GM21381 (cell line): ENCODE data around the gene ACAT2.
"Not testable (repeated sequence)": the region's sequence is repeated elsewhere in the genome, so short reads cannot be mapped to it uniquely, and the experiment has no call there.

Source experiments
- ATAC-seq: cut with Tn5 transposase; IDR thresholded peaks from one replicate; pipeline ENCODE4 v1.9.1; 2021; ENCODE audit warnings: mild to moderate bottlenecking, moderate library complexity; ENCODE audit not compliant: unreplicated experiment

ACAT2 gene

DNA sequence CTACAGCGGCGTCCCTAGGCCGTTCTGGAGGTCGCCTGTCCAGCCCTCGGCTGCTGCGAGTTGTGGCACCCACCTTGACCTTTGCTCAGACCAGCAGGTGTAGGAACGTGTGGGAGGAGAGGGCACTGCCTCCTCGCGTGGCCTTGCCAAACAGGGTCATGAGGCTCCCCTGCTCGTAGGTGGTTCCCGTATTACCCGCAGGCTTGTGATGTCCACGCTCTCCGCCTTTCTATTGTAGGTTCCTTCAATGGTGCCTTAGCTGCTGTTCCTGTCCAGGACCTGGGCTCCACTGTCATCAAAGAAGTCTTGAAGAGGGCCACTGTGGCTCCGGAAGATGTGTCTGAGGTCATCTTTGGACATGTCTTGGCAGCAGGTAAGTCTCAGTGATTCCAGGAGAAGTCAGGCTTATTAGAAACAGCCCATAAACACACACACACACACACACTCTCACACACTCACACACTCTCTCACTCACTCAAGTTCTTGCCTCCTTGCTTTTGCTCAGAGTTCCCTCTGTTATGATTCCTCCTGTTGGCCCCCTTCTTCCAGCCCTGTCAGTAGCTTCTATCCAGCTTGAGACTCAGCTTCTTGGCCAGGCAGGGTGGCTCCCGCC, 942 bp downstream of the ACAT2 start:
- ATAC-seq, result peak; percentile 0

DNA sequence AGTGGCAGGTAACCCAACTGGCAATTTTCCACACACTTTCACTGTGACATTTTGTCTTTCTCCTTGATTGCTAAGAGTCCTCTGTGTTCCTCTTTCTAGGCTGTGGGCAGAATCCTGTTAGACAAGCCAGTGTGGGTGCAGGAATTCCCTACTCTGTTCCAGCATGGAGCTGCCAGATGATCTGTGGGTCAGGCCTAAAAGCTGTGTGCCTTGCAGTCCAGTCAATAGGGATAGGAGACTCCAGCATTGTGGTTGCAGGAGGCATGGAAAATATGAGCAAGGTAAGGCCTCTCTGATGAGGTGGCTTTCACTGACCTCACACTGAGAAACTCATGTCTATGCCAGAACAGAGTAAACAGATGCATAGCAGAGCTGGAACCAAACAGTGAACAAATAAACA, 5.1 kb downstream of the ACAT2 start:
- ATAC-seq, result no peak

DNA sequence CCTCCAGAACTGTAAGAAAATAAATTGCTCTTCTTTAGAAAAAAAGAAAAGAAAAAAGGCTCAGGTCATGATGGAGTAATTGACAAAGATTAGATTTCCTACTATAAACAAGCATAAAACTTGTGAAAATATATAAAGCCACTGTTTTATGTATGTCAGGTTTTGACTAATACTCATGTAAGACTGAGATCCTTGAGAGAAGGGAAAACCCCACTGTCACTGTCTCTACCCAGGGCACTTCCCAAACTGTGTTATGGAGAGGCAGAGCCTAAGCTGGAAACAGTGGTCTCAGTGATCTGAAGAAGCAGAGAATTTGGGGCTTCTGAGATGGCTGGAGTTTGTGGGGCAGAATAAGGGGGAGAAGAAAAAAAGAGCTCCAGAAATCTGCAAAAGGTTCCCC, 7.6 kb downstream of the ACAT2 start:
- no peak for ATAC-seq

DNA sequence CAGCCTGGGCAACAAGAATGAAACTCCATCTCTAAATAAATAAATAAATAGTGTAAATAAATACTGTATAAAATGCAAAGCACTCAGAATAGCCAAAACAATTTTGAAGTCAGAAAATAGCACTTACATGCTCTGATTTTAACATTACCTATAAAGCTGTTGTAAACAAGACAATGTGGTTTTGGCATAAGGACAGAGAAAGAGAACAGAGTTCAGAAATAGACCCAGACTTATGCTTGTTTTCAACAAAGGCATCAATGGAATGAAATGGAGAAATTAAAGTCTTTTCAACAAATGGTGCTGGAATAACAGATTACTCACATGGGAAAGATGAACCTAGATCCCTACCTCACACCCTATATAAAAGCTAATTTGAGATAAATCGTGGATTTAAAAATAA, 10.4 kb downstream of the ACAT2 start:
- no peak for ATAC-seq

DNA sequence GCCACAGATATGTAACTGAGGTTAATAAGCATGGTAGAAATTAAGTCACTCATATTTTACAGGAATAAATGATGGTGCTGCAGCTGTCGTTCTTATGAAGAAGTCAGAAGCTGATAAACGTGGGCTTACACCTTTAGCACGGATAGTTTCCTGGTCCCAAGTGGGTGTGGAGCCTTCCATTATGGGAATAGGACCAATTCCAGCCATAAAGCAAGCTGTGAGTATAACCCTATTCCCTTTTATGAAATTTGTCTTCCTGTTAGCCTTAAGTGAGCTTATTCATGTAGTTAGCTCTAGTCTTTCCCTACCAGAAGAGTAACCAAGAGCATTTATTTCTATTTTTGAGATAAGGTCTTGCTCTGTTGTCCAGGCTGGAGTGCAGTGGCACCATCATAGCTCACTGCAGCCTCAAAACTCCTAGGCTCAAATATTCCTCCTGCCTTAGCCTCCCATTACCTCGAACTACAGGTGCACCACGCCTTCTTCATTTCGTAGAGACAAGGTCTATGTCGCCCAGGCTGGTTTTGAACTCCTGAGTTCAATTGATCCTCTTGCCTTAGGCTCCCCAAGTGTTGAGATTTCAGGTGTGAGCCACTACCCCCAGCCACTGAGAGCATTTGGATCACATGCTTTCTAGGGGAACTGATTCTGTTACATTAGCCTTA, 15.5 kb downstream of the ACAT2 start:
- ATAC-seq, result no peak

DNA sequence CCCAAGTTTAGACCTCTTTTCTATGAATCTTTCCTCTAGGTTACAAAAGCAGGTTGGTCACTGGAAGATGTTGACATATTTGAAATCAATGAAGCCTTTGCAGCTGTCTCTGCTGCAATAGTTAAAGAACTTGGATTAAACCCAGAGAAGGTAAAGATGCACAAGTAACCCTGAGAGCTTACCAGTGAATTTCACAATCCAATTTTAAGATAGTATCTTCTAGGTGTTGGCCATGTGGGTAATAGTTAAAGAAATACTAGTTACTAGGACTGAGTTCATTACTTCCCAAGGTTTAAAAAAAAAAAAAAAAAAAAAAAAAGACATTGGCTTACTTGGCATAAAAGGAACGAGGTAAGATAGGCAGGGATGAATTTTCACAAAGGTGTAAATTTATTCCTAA, 16.3 kb downstream of the ACAT2 start:
- ATAC-seq, result no peak

DNA sequence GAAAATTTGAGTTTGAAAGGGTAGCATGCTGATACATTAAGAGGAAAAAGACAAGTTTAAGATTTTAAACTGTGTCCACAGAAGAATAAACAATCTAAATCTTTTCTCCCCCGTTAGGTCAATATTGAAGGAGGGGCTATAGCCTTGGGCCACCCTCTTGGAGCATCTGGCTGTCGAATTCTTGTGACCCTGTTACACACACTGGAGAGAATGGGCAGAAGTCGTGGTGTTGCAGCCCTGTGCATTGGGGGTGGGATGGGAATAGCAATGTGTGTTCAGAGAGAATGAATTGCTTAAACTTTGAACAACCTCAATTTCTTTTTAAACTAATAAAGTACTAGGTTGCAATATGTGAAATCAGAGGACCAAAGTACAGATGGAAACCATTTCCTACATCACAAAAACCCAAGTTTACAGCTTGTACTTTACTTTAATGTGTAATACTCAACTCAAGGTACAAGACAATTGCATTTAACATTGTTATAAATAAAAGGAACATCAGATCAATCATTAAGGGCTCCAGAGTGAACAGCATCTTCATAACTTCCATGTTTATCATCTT, 16.8 kb downstream of the ACAT2 start:
- no peak for ATAC-seq

DNA sequence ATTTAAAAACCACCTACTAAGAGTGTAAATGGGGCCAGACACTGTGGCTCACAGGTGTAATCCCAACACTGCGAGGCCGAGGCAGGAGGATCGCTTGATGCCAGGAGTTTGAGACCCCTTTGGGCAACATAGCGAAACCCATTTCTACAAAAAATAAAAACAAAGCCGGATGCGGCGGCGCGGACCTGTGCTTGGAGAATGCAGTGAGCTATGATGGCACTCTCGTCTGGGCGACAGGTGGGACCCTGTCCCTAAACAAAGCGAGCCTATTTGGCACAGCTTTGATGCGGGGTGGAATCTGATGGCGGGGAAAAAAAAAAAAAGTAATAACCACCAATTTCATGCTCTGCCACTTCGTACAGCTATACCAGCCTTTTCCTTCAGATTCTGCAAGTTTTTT, 26.4 kb downstream of the ACAT2 start:
- ATAC-seq, result no peak

DNA sequence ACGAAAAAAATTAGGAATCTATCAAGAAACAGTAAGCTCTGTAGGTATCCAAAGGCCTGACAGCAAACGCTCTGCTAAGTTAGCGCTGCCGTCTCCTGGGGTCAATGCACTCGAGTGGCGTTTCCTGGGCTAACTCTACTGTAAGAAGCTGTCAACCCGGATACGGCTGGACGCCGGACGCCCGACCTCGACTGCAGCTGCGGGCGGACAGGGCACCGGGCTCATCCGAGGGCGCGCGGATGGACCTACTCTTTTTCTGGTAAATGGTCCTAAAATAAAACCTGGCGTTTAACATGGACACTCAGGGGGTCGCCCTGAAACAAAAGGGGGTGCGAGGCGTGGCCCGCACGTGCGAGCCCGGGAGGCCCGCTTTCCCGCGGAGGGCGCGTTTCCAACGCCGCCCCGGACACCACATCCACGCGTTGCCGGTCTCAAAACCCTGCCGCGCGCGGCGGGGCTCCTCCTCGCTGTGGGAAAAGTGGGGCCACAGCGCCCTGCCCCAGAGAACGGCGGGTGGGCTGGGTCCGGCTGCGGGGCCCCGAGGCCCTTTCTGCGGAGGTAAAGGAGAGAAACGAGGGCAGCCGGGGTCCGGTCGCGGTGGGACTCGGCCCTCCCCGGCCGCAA, 27.0 kb downstream of the ACAT2 start:
- no peak for ATAC-seq

DNA sequence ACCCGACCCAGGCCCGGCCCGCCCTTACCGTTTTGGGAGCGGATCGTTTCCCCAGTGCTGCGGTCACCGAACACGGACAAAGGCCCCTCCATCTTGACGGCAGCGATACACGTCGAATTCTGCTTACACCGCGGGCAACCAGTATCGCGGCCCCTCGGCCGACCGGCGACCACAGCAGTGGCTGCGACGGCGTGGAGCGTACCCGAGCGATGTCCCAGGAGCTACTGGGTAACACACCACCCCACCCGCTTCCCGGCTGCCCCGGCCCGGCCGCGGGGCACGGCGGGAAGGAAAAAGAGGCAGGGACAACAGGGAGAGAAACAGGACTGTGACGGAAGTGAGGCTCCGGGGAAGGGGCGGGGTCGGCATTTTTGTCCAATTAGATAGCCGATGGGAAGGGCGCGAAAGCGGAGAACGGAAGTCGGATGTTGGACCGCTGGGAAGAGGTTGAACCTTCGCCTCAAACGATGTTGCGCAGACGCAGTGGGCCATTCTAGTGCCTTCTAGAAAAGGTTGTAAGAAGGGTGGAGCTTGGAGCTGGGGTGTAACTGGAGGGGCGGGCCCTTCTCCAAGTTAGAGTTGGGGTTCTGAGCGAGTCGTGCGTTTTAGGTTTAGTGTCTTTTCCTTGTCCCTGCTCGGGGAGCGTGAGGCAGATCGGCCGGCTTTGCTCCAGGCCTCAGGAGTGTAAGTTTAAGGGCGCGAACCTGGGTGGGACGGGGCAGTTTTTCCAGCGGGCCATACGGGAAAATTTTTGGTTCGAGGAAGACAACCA, 27.7 kb downstream of the ACAT2 start, which contains the start of gene TCP1:
Gene TCP1 (minus strand): TSS at position 226 of the 772 bp plus-strand sequence. CDS start 134 bp downstream, at position 92.
- ATAC-seq, result peak; percentile 74

DNA sequence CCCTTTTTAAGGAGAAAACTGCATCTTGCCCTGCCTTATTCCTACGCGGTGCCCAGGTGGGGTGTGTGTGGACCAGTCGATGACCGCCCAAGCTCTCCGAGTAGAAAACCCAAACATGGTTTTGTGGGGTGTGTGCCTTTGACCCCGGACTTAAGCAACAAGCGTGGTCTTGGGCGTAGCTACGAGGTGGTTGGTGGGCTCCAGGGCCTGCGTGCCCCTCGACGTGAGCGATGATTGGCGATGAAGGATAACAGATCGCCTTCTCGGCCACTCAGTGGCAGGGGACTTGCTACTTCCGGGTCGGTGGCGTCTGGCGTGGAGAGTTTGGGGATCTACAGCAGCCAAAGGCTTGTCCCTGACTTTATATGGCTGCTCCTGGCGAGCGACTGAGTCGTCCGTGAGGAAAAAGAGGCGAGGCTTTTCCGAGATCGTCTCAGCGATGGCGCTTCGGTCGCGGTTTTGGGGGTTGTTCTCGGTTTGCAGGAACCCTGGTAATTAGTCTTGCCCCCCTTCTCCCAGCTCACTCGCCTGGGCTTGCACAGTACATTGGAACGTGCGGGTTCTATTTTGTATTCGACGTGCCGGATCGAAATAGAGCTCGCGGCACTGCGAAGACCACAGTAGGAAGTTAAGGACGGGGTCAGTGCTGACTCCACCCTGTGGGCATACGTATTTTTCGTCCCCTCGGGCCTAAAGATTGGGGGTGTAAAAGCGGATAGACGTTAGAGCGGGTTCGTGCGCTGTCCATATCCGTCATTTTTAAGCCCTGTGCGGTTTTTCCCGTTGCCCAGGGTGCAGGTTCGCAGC, 28.5 kb downstream of the ACAT2 start, which contains the start of gene MRPL18:
Gene MRPL18 (plus strand): TSS at position 319 of the 807 bp plus-strand sequence. CDS start 121 bp downstream, at position 440.
- ATAC-seq, result peak; percentile 79

DNA sequence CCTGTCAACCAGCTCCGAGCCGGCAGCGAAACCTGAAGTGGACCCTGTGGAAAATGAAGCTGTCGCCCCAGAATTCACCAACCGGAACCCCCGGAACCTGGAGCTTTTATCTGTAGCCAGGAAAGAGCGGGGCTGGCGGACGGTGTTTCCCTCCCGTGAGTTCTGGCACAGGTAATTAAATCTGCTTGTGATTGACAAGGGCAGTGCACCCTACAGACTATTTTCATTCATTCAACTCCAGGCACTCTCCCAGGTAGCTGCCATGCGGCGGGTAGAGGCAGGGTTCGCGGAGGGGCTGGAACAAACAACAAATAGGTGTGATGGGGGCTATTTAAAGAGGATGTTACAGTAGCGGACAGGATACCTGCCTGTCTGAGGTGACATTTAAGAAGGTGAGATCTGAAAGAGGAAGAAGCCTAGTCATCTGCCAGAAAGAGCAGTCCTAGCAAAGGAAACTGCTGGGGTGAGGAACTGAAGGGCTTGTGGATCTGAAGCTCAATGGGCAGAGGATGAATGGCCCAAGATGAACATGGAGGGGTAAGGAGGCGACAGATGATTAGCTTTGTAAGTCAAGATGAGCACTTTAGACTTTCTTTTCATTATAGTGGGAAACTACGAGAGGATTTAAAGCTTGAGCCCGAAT, 29.2 kb downstream of the ACAT2 start:
- ATAC-seq, result no peak

DNA sequence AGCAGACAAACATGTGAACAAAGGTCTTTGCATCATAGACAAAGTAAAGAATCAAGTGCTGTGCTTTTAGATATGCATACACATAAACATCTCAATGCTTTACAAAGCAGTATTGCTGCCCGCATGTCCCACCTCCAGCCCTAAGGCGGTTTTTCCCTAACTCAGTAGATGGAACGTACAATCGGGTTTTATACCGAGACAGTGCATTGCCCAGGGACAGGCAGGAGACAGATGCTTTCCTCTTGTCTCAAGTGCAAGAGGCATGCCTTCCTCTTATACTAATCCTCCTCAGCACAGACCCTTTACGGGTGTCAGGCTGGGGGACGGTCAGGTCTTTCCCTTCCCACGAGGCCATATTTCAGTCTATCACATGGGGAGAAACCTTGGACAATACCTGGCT, 33.1 kb downstream of the ACAT2 start:
- ATAC-seq, result not testable (repeated sequence)

DNA sequence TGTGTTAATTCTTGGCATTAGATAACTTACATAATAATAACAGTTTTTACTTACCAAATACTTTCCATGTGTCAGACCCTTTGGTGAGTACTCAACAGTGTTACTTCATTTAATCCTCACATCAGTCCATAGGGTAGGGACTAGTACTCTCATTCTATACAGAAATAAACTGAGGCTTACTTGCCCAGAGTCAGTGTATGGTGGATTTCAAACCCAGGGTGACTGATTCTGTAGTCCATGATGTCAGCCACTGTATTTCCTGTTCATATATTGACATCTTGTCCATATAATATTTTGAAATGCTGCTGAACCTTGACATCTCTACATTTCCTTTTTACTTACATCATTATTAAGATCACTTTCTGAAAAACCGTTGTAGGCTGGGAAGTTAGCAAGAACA, 35.7 kb downstream of the ACAT2 start:
- ATAC-seq, result no peak

DNA sequence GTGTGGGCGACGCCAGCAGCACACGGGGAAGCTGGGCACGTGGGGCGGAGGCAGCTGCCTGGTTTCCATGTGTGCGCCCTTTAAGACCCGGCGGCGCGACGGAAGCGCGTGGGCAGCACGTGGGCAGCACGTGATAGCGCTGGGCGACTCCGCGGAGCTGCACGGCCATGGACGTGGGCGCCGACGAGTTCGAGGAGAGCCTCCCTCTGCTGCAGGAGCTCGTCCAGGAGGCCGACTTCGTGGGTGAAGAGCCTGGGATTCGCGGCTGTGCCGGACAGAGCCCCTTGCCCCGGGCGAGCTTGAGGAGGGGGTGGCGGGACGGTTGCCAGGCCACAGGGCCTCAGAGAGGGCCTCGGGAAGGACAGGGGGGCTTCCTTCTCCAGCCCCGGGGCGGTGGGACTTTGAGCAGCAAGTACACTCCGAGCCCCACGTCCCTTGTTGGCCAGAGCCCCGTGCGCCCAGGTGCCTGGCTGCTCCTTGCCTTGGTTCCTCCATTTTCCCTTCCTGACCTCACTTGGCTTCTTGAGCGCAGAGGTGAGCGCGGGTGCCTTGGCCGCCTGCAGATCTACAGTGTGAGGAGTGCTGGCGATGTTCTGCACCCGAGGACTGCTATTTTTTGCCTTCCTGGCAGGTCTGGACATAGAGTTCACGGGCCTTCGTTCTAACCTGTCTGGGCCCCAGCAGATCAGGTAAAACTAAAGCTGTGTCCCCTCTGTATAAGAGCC, 38.5 kb downstream of the ACAT2 start, which contains the start of gene PNLDC1:
Gene PNLDC1 (plus strand): TSS at position 136 of the 725 bp plus-strand sequence. CDS start 32 bp downstream, at position 168.
- ATAC-seq, result no peak

DNA sequence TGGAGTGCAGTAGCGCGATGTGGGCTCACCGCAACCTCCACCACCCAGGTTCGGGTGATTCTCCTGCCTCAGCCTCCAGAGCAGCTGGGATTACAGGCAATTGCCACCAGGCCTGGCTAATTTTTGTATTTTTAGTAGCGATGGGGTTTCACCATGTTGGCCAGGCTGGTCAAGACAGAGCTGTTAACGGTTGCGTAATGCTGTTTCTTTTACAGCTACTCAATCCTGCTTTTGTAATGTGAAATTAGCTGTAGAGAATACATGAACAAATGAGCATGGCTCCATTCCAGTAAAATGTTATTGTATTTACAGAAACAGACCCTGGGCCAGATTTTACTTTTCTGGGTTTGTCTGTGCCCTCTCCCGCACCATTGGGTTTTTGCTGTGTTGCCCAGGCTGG, 40.1 kb downstream of the ACAT2 start:
- no peak for ATAC-seq

DNA sequence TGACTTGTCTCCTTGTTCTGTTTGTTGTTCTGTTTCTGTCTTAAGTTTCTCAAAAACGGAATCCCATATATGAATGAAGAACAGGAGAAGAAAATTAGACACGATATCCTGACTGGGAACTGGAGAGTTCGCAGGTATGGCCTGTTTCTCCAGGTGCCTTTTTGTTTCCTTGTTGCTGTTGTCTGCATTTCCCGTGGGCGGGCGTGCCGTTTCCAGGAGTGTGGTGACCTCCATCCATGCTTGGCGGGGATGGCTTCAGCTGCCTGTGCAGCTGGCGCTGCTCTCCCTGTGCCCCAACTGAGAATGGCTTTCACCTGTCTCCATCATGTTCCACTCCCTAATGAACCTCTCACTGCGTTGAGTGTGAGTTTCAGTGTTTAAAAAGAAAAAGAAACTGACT, 42.7 kb downstream of the ACAT2 start:
- ATAC-seq, result no peak

DNA sequence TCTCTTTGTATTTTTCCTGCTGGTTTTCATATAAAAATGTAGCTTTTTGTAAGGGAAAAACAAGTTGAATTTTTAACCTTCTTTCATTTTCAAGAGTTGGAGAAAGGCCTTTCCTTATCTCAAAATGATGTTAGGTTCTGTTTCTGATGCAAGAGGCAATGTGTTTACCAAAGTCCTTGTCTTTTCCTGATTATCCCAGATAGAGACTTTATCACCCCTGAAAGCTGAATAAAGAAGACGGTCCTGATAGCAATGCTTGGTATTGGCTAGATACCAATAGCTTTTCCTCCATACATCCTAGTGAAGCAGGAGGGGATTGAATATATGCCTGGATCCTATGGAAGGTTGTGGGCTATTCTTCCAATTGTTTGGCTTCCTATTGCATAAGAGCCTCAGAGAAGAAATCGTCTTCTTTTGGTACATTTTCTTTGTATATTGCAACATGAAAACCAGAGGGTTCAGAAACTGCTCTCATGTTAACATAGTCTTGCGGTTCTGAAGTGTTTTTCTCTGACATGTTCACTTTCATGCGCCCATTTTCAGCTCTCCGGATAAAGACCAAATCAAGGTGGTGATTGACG, 43.7 kb downstream of the ACAT2 start:
- no peak for ATAC-seq

DNA sequence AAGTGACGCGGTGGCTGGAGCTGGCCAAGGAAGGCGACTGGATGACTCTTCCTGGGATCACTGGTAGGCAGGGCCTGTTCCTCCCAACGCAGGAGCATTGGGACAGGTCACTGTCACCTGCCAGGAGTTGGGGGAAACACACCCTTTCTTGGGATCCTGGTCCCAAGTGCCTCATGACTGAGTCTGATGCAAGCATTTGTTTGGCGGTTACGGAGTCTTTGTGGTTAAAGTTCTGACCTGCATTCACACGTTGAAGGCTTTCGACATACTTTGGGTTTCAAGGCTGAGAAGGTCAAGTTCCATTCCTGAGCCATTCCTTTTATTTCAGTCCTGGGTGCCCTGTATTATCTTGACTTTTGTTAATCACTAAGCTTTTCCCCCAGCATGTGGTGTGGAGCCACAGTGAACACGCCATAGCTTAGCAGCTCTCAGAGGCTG, 44.2 kb downstream of the ACAT2 start:
- no peak for ATAC-seq
